Kidney (tissue), 14 donors: ENCODE results near the gene TIAL1. TPM values are rescaled to one million over a fixed set of nuclear protein-coding genes. Genes with fewer than 3 reads are reported as not detected.

Experiments used
- DNase-seq, 5 donors: peaks; one replicate each; pipeline ENCODE4 v3.0.0-alpha.2; 2013 to 2020
- FAIRE-seq: peaks from 2 replicates; lab custom pipeline; 2012; peaks lifted over from hg19 to GRCh38; lab: Jason Lieb, UNC
- H3K27ac ChIP-seq, 2 donors: one replicate each; pipeline ENCODE4 v1.7.0; 2013; ENCODE audit warnings: low read depth in 2 of 2, low read length in 2 of 2, inconsistent platforms in 1 of 2
- H3K27me3 ChIP-seq: one replicate; pipeline ENCODE4 v1.7.1; 2013; ENCODE audit warnings: low read length, inconsistent platforms; ENCODE audit not compliant: control insufficient read depth, insufficient read depth
- H3K36me3 ChIP-seq, 3 donors: one replicate each; pipeline versions ENCODE4 v1.7.0 to v1.7.1; 2013; ENCODE audit warnings: low read length in 3 of 3, control low read depth in 1 of 3, inconsistent platforms in 1 of 3; ENCODE audit not compliant: insufficient read depth in 3 of 3, control insufficient read depth in 2 of 3
- H3K4me1 ChIP-seq, 3 donors: one replicate each; pipeline versions ENCODE4 v1.7.0 to v1.7.1; 2013; ENCODE audit warnings: low read length in 3 of 3, inconsistent platforms in 1 of 3, low read depth in 1 of 3; ENCODE audit not compliant: control insufficient read depth in 2 of 3, insufficient read depth in 2 of 3
- H3K4me3 ChIP-seq, 3 donors: one replicate each; pipeline versions ENCODE4 v1.7.0 to v1.8.1; 2013; ENCODE audit warnings: low read length in 3 of 3, control low read depth in 1 of 3, inconsistent platforms in 1 of 3
- H3K9ac ChIP-seq, 3 donors: one replicate each; pipeline versions ENCODE4 v1.7.0 to v1.7.1; 2013; ENCODE audit warnings: low read length in 3 of 3, control low read depth in 1 of 3, inconsistent platforms in 1 of 3
- H3K9me3 ChIP-seq, 3 donors: one replicate each; pipeline versions ENCODE4 v1.7.0 to v1.7.1; 2013; ENCODE audit warnings: low read length in 3 of 3, control low read depth in 1 of 3, inconsistent platforms in 1 of 3; ENCODE audit not compliant: control insufficient read depth in 2 of 3, insufficient read depth in 1 of 3
- CTCF ChIP-seq: IDR thresholded peaks from 3 replicates; pipeline ENCODE4 v1.5.1; 2012; ENCODE audit warnings: mild to moderate bottlenecking, moderate library complexity, borderline replicate concordance; ENCODE audit not compliant: insufficient read depth; ENCODE audit errors: extremely low read depth
- intact Hi-C: fragments of 100-400 bp; cut with DNase I; formaldehyde crosslinking; loops from one replicate; pipeline ENCODE4 v1.11.1; 2022
- polyA plus RNA-seq: library from polyadenylated mRNA; stranded (reverse); fragments of 350-450 nt; fragmentation: Illumina TruSeq; extraction: RNeasy Lipid Tissue Mini Kit (QIAGEN cat#74804); gene quantifications from one replicate; pipeline ENCODE4 v1.2.3, GENCODE V29; 2014; ENCODE audit warnings: low read depth, low replicate concordance; ENCODE audit not compliant: insufficient read depth
- total RNA-seq: library from RNA; stranded (reverse); fragmentation: NEBNext Ultra II Directional; extraction: Animal tissue kit (Norgen Biotek cat#: 25700); gene quantifications from one replicate; pipeline ENCODE4 v1.2.1, GENCODE V29; 2021
- donor health status: control.
- donor health status: control.
- donor health status: control.
- donor health status: control.
- donor health status: control.
- donor health status: DM: yes; HTN: yes; CAD: no.
- donor health status: Normal renal cell carcinoma (clear cell type).

TIAL1 gene
- total and polyA plus RNA-seq, 2 donors from 2014 or later, result 46.7 to 88.8 TPM

- no peak overlapping the region for H3K9ac ChIP-seq
- no peak for TF ChIP-seq CTCF
Measured at GRCh38 chr10:119542988-119543813, 53.6 kb downstream of the TIAL1 start.

GRCh38 chr10:119542357-119542987 is 54.3 kb downstream of the TIAL1 start, which contains the start of gene RGS10:
Gene RGS10 (minus strand): TSS chr10:119542719. CDS start chr10:119542638, 81 bp downstream.
- H3K9ac ChIP-seq, result no peak within 1 kb of the TSS
- no peaks in the 10 kb centered on the region for H3K27me3 ChIP-seq
- H3K4me3 ChIP-seq, result peak within 1 kb of the TSS; percentile 27 to 55 (median 45)
- peaks cover 0 to 3% (median 3%) of the 10 kb centered on the region in 3 donors for H3K4me1 ChIP-seq
- H3K27ac ChIP-seq, result no peak within 1 kb of the TSS
- intact Hi-C loops, result no loop called here
- no peaks in the 10 kb centered on the region for H3K36me3 ChIP-seq
- no peak for TF ChIP-seq CTCF
- no peaks in the 10 kb centered on the region for H3K9me3 ChIP-seq
- FAIRE-seq (no peak), DNase-seq (peak; percentile 52 to 94 (median 63))

More at GRCh38 chr10:119542988-119543813, 53.6 kb downstream of the TIAL1 start:
- no peak for FAIRE-seq
- no peak overlapping the region for H3K27ac ChIP-seq
- H3K4me1 ChIP-seq, result peaks cover 0 to 3% (median 3%) of the 10 kb centered on the region in 3 donors
- peak overlapping the region in 2 of 3 donors; percentile 3 to 55 for H3K4me3 ChIP-seq
- no peaks in the 10 kb centered on the region for H3K27me3 ChIP-seq
- no peaks in the 10 kb centered on the region for H3K36me3 ChIP-seq
- peak; percentile 58 to 89 (median 75) for DNase-seq
- H3K9me3 ChIP-seq, result no peaks in the 10 kb centered on the region
- intact Hi-C loops, result no loop called here

GRCh38 chr10:119541459-119542356 is 55.1 kb downstream of the TIAL1 start:
- peaks cover 0 to 3% (median 3%) of the 10 kb centered on the region in 3 donors for H3K4me1 ChIP-seq
- H3K36me3 ChIP-seq, result no peaks in the 10 kb centered on the region
- no peaks in the 10 kb centered on the region for H3K27me3 ChIP-seq
- intact Hi-C loops, result no loop called here
- H3K27ac ChIP-seq, result no peak overlapping the region
- no peak for TF ChIP-seq CTCF
- DNase-seq (peak in 2 of 5 donors; percentile 23 to 78), FAIRE-seq (no peak)
- H3K9me3 ChIP-seq, result no peaks in the 10 kb centered on the region
- no peak overlapping the region for H3K9ac ChIP-seq
- peak overlapping the region; percentile 27 to 55 (median 45) for H3K4me3 ChIP-seq
